ENCODE data around the gene IQCK. TPM values are rescaled to one million over a fixed set of nuclear protein-coding genes. Genes with fewer than 3 reads are reported as not detected.

Gene IQCK
- polyA plus RNA-seq, 3 donors = 0.52 to 1.2 (median 0.58) TPM

DNA sequence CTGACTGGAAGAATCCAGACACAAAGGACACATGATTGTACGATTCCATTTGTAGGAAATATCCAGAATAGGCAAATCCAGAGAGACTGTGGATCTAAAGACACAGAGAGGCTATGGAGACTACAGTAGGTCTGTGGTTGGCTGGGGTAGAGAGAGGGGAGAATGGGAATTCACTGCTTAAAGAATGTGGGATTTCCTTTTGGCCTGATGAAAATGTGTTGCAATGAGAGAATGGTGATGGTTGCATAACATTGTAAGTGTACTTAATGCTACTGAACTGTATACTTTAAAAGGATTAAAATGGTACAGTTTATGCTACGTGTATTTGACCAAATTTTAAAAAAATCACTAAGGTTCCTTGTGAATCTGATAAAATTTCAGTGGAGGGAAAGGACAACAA is 104.5 kb downstream of the IQCK start:
- Histone ChIP-seq H3K27ac (ENCODE audit: low read depth in 1 of 2, low read length in 2 of 2) (no peak overlapping the region), H4K20me1 (ENCODE audit: insufficient read depth, low read length) (no peaks in the 10 kb centered on the region), H2AFZ (ENCODE audit: insufficient read depth, low read depth, low read length, poor library complexity, severe bottlenecking) (no peak overlapping the region), H3K4me3 (replicated peaks in 1 of 3; ENCODE audit: low read depth in 2 of 3, low read length in 3 of 3) (no peak overlapping the region), H3K9ac (ENCODE audit: insufficient read depth, low read length, poor library complexity, severe bottlenecking) (no peak overlapping the region), H3K79me2 (ENCODE audit: insufficient read depth, low read length) (no peaks in the 10 kb centered on the region), H3K27me3 (ENCODE audit: control insufficient read depth in 2 of 2, insufficient read depth in 2 of 2, low read length in 2 of 2) (no peaks in the 10 kb centered on the region), H3K4me1 (ENCODE audit: control insufficient read depth in 1 of 2, insufficient read depth in 2 of 2, low read length in 2 of 2) (no peaks in the 10 kb centered on the region), H3K4me2 (replicated peaks; ENCODE audit: extremely low read depth, low read length, poor library complexity, severe bottlenecking) (no peak overlapping the region), H3K36me3 (replicated peaks in 1 of 2; ENCODE audit: control insufficient read depth in 1 of 2, insufficient read depth in 2 of 2, low read length in 2 of 2) (no peaks in the 10 kb centered on the region), H3K9me3 (replicated peaks in 1 of 2; ENCODE audit: control insufficient read depth in 1 of 2, insufficient read depth in 1 of 2, low read length in 2 of 2) (no peaks in the 10 kb centered on the region)
- WGBS (ENCODE audit: insufficient coverage) = 83% methylated on average over 2 of the region's 2 CpGs
- Mint-ChIP-seq H3K4me1 (peaks cover 6% of the 10 kb centered on the region), H3K27me3 (ENCODE audit: low read depth in 3 of 3) (no peaks in the 10 kb centered on the region), H3K36me3 (no peaks in the 10 kb centered on the region), H3K9me3 (no peaks in the 10 kb centered on the region), H3K4me3 (no peak overlapping the region), H3K27ac (peak overlapping the region in 2 of 7 donors; percentile 43 to 79)
- TF ChIP-seq, protein P1, sequence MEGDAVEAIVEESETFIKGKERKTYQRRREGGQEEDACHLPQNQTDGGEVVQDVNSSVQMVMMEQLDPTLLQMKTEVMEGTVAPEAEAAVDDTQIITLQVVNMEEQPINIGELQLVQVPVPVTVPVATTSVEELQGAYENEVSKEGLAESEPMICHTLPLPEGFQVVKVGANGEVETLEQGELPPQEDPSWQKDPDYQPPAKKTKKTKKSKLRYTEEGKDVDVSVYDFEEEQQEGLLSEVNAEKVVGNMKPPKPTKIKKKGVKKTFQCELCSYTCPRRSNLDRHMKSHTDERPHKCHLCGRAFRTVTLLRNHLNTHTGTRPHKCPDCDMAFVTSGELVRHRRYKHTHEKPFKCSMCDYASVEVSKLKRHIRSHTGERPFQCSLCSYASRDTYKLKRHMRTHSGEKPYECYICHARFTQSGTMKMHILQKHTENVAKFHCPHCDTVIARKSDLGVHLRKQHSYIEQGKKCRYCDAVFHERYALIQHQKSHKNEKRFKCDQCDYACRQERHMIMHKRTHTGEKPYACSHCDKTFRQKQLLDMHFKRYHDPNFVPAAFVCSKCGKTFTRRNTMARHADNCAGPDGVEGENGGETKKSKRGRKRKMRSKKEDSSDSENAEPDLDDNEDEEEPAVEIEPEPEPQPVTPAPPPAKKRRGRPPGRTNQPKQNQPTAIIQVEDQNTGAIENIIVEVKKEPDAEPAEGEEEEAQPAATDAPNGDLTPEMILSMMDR (IDR thresholded peaks at IDR 0.05) = no peak
- no peak for DNase-seq
- intact Hi-C loops (cut with micrococcal nuclease) = no loop called here

DNA sequence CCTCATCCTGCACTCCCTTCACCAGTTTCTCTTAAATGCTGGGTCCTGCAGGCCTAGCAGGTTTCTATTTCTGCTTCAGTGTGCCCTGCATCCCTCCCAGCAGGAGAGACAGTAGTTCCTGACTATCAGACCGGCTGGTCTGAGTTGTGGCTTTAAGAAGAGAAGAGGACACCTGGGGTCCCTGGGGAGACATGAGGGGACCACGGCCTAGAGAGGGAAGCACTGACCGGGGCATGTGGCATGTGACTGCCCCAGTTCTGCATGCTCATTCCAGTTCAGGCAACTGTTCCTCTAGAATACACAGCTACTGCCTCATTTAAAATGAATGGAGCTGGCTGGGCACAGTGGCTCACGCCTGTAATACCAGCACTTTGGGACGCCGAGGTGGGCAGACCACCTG is 105.3 kb downstream of the IQCK start:
- 86% methylated on average over 4 of the region's 6 CpGs for WGBS (ENCODE audit: insufficient coverage)
- no peak overlapping the region for H3K27ac ChIP-seq (ENCODE audit: low read depth in 1 of 2, low read length in 2 of 2)
- Mint-ChIP-seq H3K4me1 (peaks cover 6% of the 10 kb centered on the region), H3K9me3 (no peaks in the 10 kb centered on the region), H3K36me3 (no peaks in the 10 kb centered on the region), H3K27ac (no peak overlapping the region), H3K27me3 (ENCODE audit: low read depth in 3 of 3) (peaks cover 0 to 2% (median 0%) of the 10 kb centered on the region in 3 donors), H3K4me3 (no peak overlapping the region)
- H3K4me1 ChIP-seq (ENCODE audit: control insufficient read depth in 1 of 2, insufficient read depth in 2 of 2, low read length in 2 of 2) = no peaks in the 10 kb centered on the region
- no peak overlapping the region for H3K4me3 ChIP-seq (replicated peaks in 1 of 3; ENCODE audit: low read depth in 2 of 3, low read length in 3 of 3)
- no peak overlapping the region for H3K9ac ChIP-seq (ENCODE audit: insufficient read depth, low read length, poor library complexity, severe bottlenecking)
- H3K9me3 ChIP-seq (replicated peaks in 1 of 2; ENCODE audit: control insufficient read depth in 1 of 2, insufficient read depth in 1 of 2, low read length in 2 of 2) = no peaks in the 10 kb centered on the region
- no peaks in the 10 kb centered on the region for H3K27me3 ChIP-seq (ENCODE audit: control insufficient read depth in 2 of 2, insufficient read depth in 2 of 2, low read length in 2 of 2)
- no peak overlapping the region for H2AFZ ChIP-seq (ENCODE audit: insufficient read depth, low read depth, low read length, poor library complexity, severe bottlenecking)
- no peaks in the 10 kb centered on the region for H3K79me2 ChIP-seq (ENCODE audit: insufficient read depth, low read length)
- H3K36me3 ChIP-seq (replicated peaks in 1 of 2; ENCODE audit: control insufficient read depth in 1 of 2, insufficient read depth in 2 of 2, low read length in 2 of 2) = no peaks in the 10 kb centered on the region
- intact Hi-C loops (cut with micrococcal nuclease) = no loop called here
- no peaks in the 10 kb centered on the region for H4K20me1 ChIP-seq (ENCODE audit: insufficient read depth, low read length)
- TF ChIP-seq, protein P1 (IDR thresholded peaks at IDR 0.05) = no peak
- no peak for DNase-seq
- H3K4me2 ChIP-seq (replicated peaks; ENCODE audit: extremely low read depth, low read length, poor library complexity, severe bottlenecking) = no peak overlapping the region
